SU-DHL-6 (cell line): ENCODE results near the gene PYY.

Experiments
- H2AFZ ChIP-seq: fragments of 200-600 bp; sonication (generic); 2 replicates; pipeline ENCODE4 v1.6.1; 2014; ENCODE audit warnings: low read depth, mild to moderate bottlenecking, moderate library complexity, mixed read lengths, antibody characterized with exemption, low read length; ENCODE audit not compliant: severe bottlenecking
- H3F3A ChIP-seq: fragments of 200-600 bp; shearing (Covaris generic); 2 replicates; pipeline ENCODE4 v1.6.0; 2016; ENCODE audit warnings: antibody characterized with exemption, mild to moderate bottlenecking; ENCODE audit not compliant: insufficient read depth
- H3K27ac ChIP-seq: fragments of 200-600 bp; sonication (generic); 2 replicates; pipeline ENCODE4 v1.5.1; 2016; ENCODE audit warnings: low read depth, mild to moderate bottlenecking, low read length, moderate library complexity, mixed read lengths
- H3K27me3 ChIP-seq: fragments of 200-600 bp; sonication (generic), shearing (Covaris generic); 2 replicates; pipeline ENCODE4 v1.6.0; 2014; ENCODE audit warnings: mild to moderate bottlenecking, low read length
- H3K36me3 ChIP-seq: fragments of 200-600 bp; sonication (generic); 2 replicates; pipeline ENCODE4 v1.6.1; 2014; ENCODE audit warnings: mild to moderate bottlenecking, low read length, mixed read lengths
- H3K4me2 ChIP-seq: fragments of 300-600, 200-600 bp; shearing (Covaris generic), sonication (generic); 2 replicates; pipeline ENCODE4 v1.6.0; 2014; ENCODE audit warnings: low read length, low read depth, mild to moderate bottlenecking; ENCODE audit not compliant: poor library complexity, severe bottlenecking
- H3K4me3 ChIP-seq: fragments of 200-600 bp; sonication (generic); 2 replicates; pipeline ENCODE4 v1.5.1; 2014; ENCODE audit warnings: antibody characterized with exemption, low read length, mild to moderate bottlenecking, mixed read lengths; ENCODE audit not compliant: insufficient read depth, poor library complexity, severe bottlenecking
- H3K79me2 ChIP-seq: fragments of 200-600 bp; sonication (generic); 2 replicates; pipeline ENCODE4 v1.6.1; 2014; ENCODE audit warnings: mild to moderate bottlenecking, low read length, moderate library complexity; ENCODE audit not compliant: insufficient read depth
- H3K9ac ChIP-seq: fragments of 200-600 bp; sonication (generic); 2 replicates; pipeline ENCODE4 v1.7.0; 2014; ENCODE audit warnings: mild to moderate bottlenecking, low read length
- H3K9me2 ChIP-seq: fragments of 200-600 bp; sonication (generic); replicated peaks from 2 replicates; pipeline ENCODE4 v1.6.1; 2014; ENCODE audit warnings: low read length; ENCODE audit not compliant: insufficient read depth
- H3K9me3 ChIP-seq: fragments of 200-600 bp; sonication (generic); 2 replicates; pipeline ENCODE4 v1.6.1; 2014; ENCODE audit warnings: low read length, mixed read lengths; ENCODE audit not compliant: insufficient read depth
- H4K20me1 ChIP-seq: fragments of 200-600 bp; sonication (generic); 2 replicates; pipeline ENCODE4 v1.6.1; 2014; ENCODE audit warnings: low read depth, mild to moderate bottlenecking, antibody characterized with exemption, low read length, moderate library complexity, mixed read lengths
- CTCF ChIP-seq: fragments of 200-600 bp; sonication (generic); IDR thresholded peaks from one replicate; pipeline ENCODE4 v1.5.1; 2017; ENCODE audit warnings: antibody characterized with exemption, mild to moderate bottlenecking, low read length, moderate library complexity; ENCODE audit not compliant: insufficient read depth, poor library complexity, severe bottlenecking
- EZH2phosphoT487 ChIP-seq: fragments of 200-600 bp; sonication (generic), shearing (Covaris generic); conservative IDR thresholded peaks from 2 replicates; pipeline ENCODE4 v1.6.1; 2018; ENCODE audit warnings: mild to moderate bottlenecking, antibody characterized with exemption, low read length, moderate library complexity, mixed read lengths

The PYY gene

GRCh38 chr17:43978078-43978477 lies 24.3 kb upstream of the PYY start:
- H3K79me2 ChIP-seq: no peaks in the 10 kb centered on the region
- no peaks in the 10 kb centered on the region for H3K9me3 ChIP-seq
- no peak overlapping the region for H3K4me2 ChIP-seq
- H3K27ac ChIP-seq: no peak overlapping the region
- no peaks in the 10 kb centered on the region for H3K36me3 ChIP-seq
- no peaks in the 10 kb centered on the region for H3F3A ChIP-seq
- no peak overlapping the region for H2AFZ ChIP-seq
- H3K9me2 ChIP-seq: no peaks in the 10 kb centered on the region
- no peak overlapping the region for H3K4me3 ChIP-seq
- no peak overlapping the region for H3K9ac ChIP-seq
- TF ChIP-seq EZH2phosphoT487 (no peak), CTCF (no peak)
- no peaks in the 10 kb centered on the region for H4K20me1 ChIP-seq
- H3K27me3 ChIP-seq: no peaks in the 10 kb centered on the region

GRCh38 chr17:43976963-43977837 lies 23.5 kb upstream of the PYY start:
- H3K4me3 ChIP-seq: no peak overlapping the region
- H2AFZ ChIP-seq: no peak overlapping the region
- no peaks in the 10 kb centered on the region for H3K9me3 ChIP-seq
- no peaks in the 10 kb centered on the region for H3K79me2 ChIP-seq
- H3K36me3 ChIP-seq: no peaks in the 10 kb centered on the region
- no peaks in the 10 kb centered on the region for H4K20me1 ChIP-seq
- H3K27ac ChIP-seq: no peak overlapping the region
- H3K4me2 ChIP-seq: no peak overlapping the region
- TF ChIP-seq EZH2phosphoT487 (no peak), CTCF (no peak)
- H3K9ac ChIP-seq: no peak overlapping the region
- H3F3A ChIP-seq: no peaks in the 10 kb centered on the region
- H3K27me3 ChIP-seq: no peaks in the 10 kb centered on the region
- H3K9me2 ChIP-seq: no peaks in the 10 kb centered on the region

- H3K9me2 ChIP-seq: no peaks in the 10 kb centered on the region
- no peaks in the 10 kb centered on the region for H3K36me3 ChIP-seq
- H3K79me2 ChIP-seq: no peaks in the 10 kb centered on the region
- no peak overlapping the region for H3K4me3 ChIP-seq
- H3K4me2 ChIP-seq: no peak overlapping the region
- H3F3A ChIP-seq: no peaks in the 10 kb centered on the region
- no peaks in the 10 kb centered on the region for H4K20me1 ChIP-seq
- H3K9me3 ChIP-seq: no peaks in the 10 kb centered on the region
- no peaks in the 10 kb centered on the region for H3K27me3 ChIP-seq
- H3K27ac ChIP-seq: no peak overlapping the region
- no peak for TF ChIP-seq CTCF
- TF ChIP-seq EZH2phosphoT487: no peak
- no peak overlapping the region for H3K9ac ChIP-seq
- H2AFZ ChIP-seq: no peak overlapping the region
These were observed 22.2 kb upstream of the PYY start for GRCh38 chr17:43975898-43976297.
